Measurements from ENCODE around the gene ARFGAP2.

Gene ARFGAP2

GRCh38 chr11:47186076-47186699 is 9.5 kb upstream of the ARFGAP2 start, which contains the start of gene PACSIN3:
TSS of gene PACSIN3 (minus strand) at chr11:47186434. CDS start at chr11:47182727, 3,707 bp downstream.
- TF ChIP-seq CTCF (IDR thresholded peaks at IDR 0.05; ENCODE audit: low read depth, low read length): no peak
- H3K4me3 ChIP-seq (ENCODE audit: low read depth, low read length): peak within 1 kb of the TSS; percentile 69

GRCh38 chr11:47185305-47186075 is 8.8 kb upstream of the ARFGAP2 start:
- peak overlapping the region; percentile 69 for H3K4me3 ChIP-seq (ENCODE audit: low read depth, low read length)
- no peak for TF ChIP-seq CTCF (IDR thresholded peaks at IDR 0.05; ENCODE audit: low read depth, low read length)

- TF ChIP-seq CTCF (IDR thresholded peaks at IDR 0.05; ENCODE audit: low read depth, low read length): no peak
- H3K4me3 ChIP-seq (ENCODE audit: low read depth, low read length): peak overlapping the region; percentile 69
These were observed 8.1 kb upstream of the ARFGAP2 start for GRCh38 chr11:47184711-47185304.

- no peak for TF ChIP-seq CTCF (IDR thresholded peaks at IDR 0.05; ENCODE audit: low read depth, low read length)
- H3K4me3 ChIP-seq (ENCODE audit: low read depth, low read length): no peak overlapping the region
These were observed 7.3 kb upstream of the ARFGAP2 start for GRCh38 chr11:47183969-47184368.

GRCh38 chr11:47183031-47183856 is 6.6 kb upstream of the ARFGAP2 start:
- no peak overlapping the region for H3K4me3 ChIP-seq (ENCODE audit: low read depth, low read length)
- no peak for TF ChIP-seq CTCF (IDR thresholded peaks at IDR 0.05; ENCODE audit: low read depth, low read length)

GRCh38 chr11:47182380-47182779 is 5.7 kb upstream of the ARFGAP2 start:
- no peak for TF ChIP-seq CTCF (IDR thresholded peaks at IDR 0.05; ENCODE audit: low read depth, low read length)
- H3K4me3 ChIP-seq (ENCODE audit: low read depth, low read length): no peak overlapping the region
